CD4-positive, CD25-positive, alpha-beta regulatory T cell (primary cell): ENCODE data around the gene RND1. TPM values are rescaled to one million over a fixed set of nuclear protein-coding genes. Genes with fewer than 3 reads are reported as not detected.
"Not testable (repeated sequence)": the region's sequence is repeated elsewhere in the genome, so short reads cannot be mapped to it uniquely, and the experiment has no call there.

ENCODE experiments used
- ATAC-seq, 2 donors: fragments of 150-1000 bp; cut with Tn5 transposase; one replicate each; pipeline ENCODE4 v1.10.0; 2021; ENCODE audit warnings: low read depth in 2 of 2, moderate number of reproducible peaks in 2 of 2, moderate library complexity in 1 of 2
- DNase-seq, 3 donors: peaks; one replicate each; pipeline versions ENCODE4 v3.0.0 to v3.0.0-alpha.2; 2012 to 2022; ENCODE audit warnings: mixed read lengths in 1 of 3
- H3K27ac ChIP-seq: one replicate; pipeline ENCODE4 v1.7.0; 2013; ENCODE audit warnings: mild to moderate bottlenecking, low read length; ENCODE audit not compliant: insufficient read depth, poor library complexity, severe bottlenecking
- H3K27me3 ChIP-seq: one replicate; pipeline ENCODE4 v1.7.0; 2013; ENCODE audit warnings: low read length; ENCODE audit not compliant: control insufficient read depth, insufficient read depth
- H3K36me3 ChIP-seq: one replicate; pipeline ENCODE4 v1.7.0; 2013; ENCODE audit warnings: mild to moderate bottlenecking, low read length, moderate library complexity; ENCODE audit not compliant: control insufficient read depth, insufficient read depth
- H3K4me1 ChIP-seq: 2 replicates; pipeline ENCODE4 v1.7.0; 2013; ENCODE audit warnings: mild to moderate bottlenecking, low read length; ENCODE audit not compliant: insufficient read depth, control insufficient read depth, poor library complexity, severe bottlenecking
- H3K4me3 ChIP-seq: one replicate; pipeline ENCODE4 v1.7.0; 2013; ENCODE audit warnings: low read depth, mild to moderate bottlenecking, low read length, moderate library complexity
- H3K9me3 ChIP-seq, 2 experiments: 1 replicate in 1 of 2; 2 replicates in 1 of 2; pipeline ENCODE4 v1.7.0; 2013; ENCODE audit warnings: low read length in 2 of 2, mild to moderate bottlenecking in 1 of 2, moderate library complexity in 1 of 2; ENCODE audit not compliant: control insufficient read depth in 2 of 2
- H3K27ac Mint-ChIP-seq, 3 donors: one replicate each; pipeline ENCODE4 v1.8.0; 2020 to 2022; ENCODE audit warnings: mild to moderate bottlenecking in 3 of 3, mixed read lengths in 3 of 3, moderate library complexity in 2 of 3
- H3K27me3 Mint-ChIP-seq: one replicate; pipeline ENCODE4 v1.8.0; 2022; ENCODE audit warnings: mild to moderate bottlenecking, mixed read lengths
- H3K36me3 Mint-ChIP-seq: one replicate; pipeline ENCODE4 v1.8.0; 2020; ENCODE audit warnings: mixed read lengths
- H3K4me1 Mint-ChIP-seq, 4 donors: one replicate each; pipeline ENCODE4 v1.8.0; 2020 to 2022; ENCODE audit warnings: mixed read lengths in 4 of 4, mild to moderate bottlenecking in 1 of 4
- H3K4me3 Mint-ChIP-seq, 4 donors: one replicate each; pipeline ENCODE4 v1.8.0; 2020 to 2022; ENCODE audit warnings: mild to moderate bottlenecking in 4 of 4, mixed read lengths in 4 of 4, moderate library complexity in 3 of 4
- H3K9me3 Mint-ChIP-seq, 7 donors: one replicate each; pipeline ENCODE4 v1.8.0; 2020 to 2022; ENCODE audit warnings: mixed read lengths in 7 of 7, mild to moderate bottlenecking in 3 of 7, moderate library complexity in 2 of 7
- polyA plus RNA-seq, 4 donors: library from polyadenylated mRNA; unstranded; fragments of 300-500 nt; fragmentation: Illumina TruSeq; gene quantifications; one replicate each; pipeline ENCODE4 v1.2.3, GENCODE V29; 2021
- total RNA-seq: library from RNA; stranded (reverse); gene quantifications from one replicate; pipeline ENCODE4 v1.2.3, GENCODE V29; 2022

RND1 gene
- total RNA-seq (7.3 TPM), polyA plus RNA-seq (under 1 TPM; 0.13 to 0.63 (median 0.42) TPM)

DNA sequence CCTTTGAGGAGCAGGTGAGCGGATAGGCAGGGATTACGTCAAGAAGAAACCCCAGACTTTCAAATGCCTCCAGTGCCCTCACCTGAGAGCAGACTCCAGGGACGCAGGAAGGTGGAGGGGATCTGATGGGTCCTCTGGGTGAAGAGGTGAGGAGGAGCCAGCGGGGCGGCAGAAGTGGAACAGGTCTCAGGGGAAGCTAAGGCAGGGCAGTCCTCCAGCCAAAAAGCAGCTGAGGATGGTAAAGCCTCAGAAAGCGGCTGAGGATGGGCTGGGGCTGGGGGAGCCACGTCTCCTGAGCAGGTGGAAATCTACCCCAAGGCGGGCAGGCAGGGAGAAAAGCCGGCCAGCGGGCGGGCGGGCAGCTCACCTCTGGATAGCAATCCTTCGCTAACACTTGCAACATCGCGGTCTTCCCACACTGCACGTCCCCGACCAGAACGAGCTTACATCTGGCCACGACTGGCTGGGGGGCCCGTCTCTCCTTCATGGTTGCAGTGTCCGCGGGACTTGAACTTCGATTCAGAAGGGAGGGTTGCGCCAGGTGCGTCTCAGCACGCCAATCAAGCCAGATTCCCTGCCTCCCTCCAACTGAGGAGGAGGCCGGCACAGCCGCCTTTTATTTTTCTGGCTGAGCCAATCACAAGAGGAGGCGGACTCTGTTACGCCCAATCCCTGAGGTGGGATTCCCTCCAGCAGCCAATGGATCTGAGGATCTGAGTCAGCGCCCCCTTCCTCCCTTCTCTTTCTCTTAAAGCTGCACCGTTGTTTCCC lies at the start of gene RND1:
RND1 (minus strand) TSS at position 590 of the 771 bp plus-strand sequence; CDS start at position 487, 103 bp downstream.
- peak within 1 kb of the TSS; percentile 79 to 97 (median 95) for H3K27ac Mint-ChIP-seq
- Histone ChIP-seq H3K27me3 (peaks cover 10% of the 10 kb centered on the region), H3K36me3 (no peaks in the 10 kb centered on the region), H3K9me3 (no peaks in the 10 kb centered on the region), H3K4me3 (peak within 1 kb of the TSS; percentile 65), H3K4me1 (peaks cover 9% of the 10 kb centered on the region), H3K27ac (peak within 1 kb of the TSS; percentile 55)
- peak within 1 kb of the TSS; percentile 78 to 97 (median 92) for H3K4me3 Mint-ChIP-seq
- ATAC-seq (peak; percentile 91 to 93), DNase-seq (peak; percentile 79 to 92 (median 84))
- peaks cover 5 to 30% (median 17%) of the 10 kb centered on the region in 4 donors for H3K4me1 Mint-ChIP-seq
- H3K36me3 Mint-ChIP-seq, result no peaks in the 10 kb centered on the region
- H3K27me3 Mint-ChIP-seq, result peaks cover 27% of the 10 kb centered on the region
- no peaks in the 10 kb centered on the region for H3K9me3 Mint-ChIP-seq

DNA sequence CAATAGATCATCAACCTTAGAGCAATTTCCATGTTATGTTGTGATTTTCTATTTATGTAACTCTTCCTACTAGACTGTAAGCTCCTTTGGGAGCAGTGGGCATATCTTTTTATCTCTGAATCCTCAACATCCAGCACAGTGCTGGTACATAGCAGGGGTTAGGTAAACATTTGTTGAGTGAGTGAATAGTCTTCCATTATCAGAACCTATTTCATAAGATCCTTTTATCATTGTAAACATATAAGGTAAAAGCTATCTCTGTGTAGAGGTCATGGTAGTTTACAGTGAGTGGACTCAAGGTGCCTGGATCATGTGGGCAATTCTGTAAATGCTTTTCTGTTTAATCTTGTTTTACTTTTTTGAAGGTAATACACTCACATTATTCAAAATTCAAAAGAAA lies 44.5 kb upstream of the RND1 start:
- H3K4me3 Mint-ChIP-seq, result peak overlapping the region in 1 of 4 donors; percentile 39
- no peak overlapping the region for H3K27ac ChIP-seq
- no peaks in the 10 kb centered on the region for H3K36me3 ChIP-seq
- H3K9me3 Mint-ChIP-seq, result no peaks in the 10 kb centered on the region
- no peaks in the 10 kb centered on the region for H3K4me1 ChIP-seq
- no peak overlapping the region for H3K4me3 ChIP-seq
- DNase-seq (no peak), ATAC-seq (no peak)
- no peaks in the 10 kb centered on the region for H3K9me3 ChIP-seq
- no peak overlapping the region for H3K27ac Mint-ChIP-seq
- H3K4me1 Mint-ChIP-seq, result no peaks in the 10 kb centered on the region
- no peaks in the 10 kb centered on the region for H3K27me3 ChIP-seq
- H3K36me3 Mint-ChIP-seq, result peaks cover 3% of the 10 kb centered on the region
- H3K27me3 Mint-ChIP-seq, result no peaks in the 10 kb centered on the region

DNA sequence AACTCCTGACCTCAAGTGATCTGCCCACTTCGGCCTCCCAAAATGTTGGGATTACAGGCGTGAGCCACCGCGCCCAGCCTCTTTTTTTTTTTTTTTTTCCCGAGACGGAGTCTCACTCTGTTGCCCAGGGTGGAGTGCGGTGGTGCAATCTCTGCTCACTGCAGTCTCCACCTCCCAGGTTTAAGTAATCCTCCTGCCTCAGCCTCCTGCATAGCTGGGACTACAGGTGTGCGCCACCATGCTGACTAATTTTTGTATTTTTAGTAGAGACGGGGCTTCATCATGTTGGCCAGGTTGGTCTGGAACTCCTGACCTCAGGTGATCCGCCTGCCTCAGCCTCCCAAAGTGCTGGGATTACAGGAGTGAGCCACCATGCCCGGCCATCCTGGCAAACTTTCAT lies 44.0 kb upstream of the RND1 start:
- not testable (repeated sequence) for H3K9me3 Mint-ChIP-seq, H3K36me3 Mint-ChIP-seq, H3K27me3 ChIP-seq, H3K4me1 Mint-ChIP-seq, ATAC-seq, H3K4me1 ChIP-seq, H3K36me3 ChIP-seq, H3K27ac Mint-ChIP-seq, H3K9me3 ChIP-seq, H3K4me3 ChIP-seq, DNase-seq, H3K27me3 Mint-ChIP-seq, H3K27ac ChIP-seq
- peak overlapping the region in 1 of 4 donors; percentile 39 for H3K4me3 Mint-ChIP-seq

DNA sequence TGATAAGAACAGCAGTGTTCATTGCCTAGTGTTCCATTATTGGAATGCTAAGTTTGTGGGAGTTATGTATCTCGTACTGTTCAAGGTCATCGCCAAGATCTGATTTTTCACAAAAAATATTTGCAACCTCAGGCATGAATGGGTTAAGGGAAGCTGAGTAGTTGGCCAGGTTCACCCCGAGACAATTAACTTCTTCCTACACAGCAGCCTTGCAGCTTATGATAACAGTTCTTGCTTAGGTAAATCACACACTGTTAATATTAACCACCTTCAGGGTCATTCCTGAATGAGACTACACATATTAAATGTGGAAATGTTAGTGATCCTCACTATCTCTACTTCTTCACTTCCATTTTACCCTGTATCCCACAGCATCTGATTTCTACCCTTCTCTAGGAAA lies 41.6 kb upstream of the RND1 start:
- Mint-ChIP-seq H3K4me3 (no peak overlapping the region), H3K27me3 (peaks cover 11% of the 10 kb centered on the region), H3K36me3 (peaks cover 3% of the 10 kb centered on the region), H3K9me3 (peaks cover 0 to 1% (median 0%) of the 10 kb centered on the region in 7 donors), H3K27ac (peak overlapping the region in 1 of 3 donors; percentile 56), H3K4me1 (peaks cover 0 to 15% (median 5%) of the 10 kb centered on the region in 4 donors)
- Histone ChIP-seq H3K9me3 (no peaks in the 10 kb centered on the region), H3K27me3 (no peaks in the 10 kb centered on the region), H3K4me3 (no peak overlapping the region), H3K36me3 (no peaks in the 10 kb centered on the region), H3K27ac (no peak overlapping the region), H3K4me1 (peaks cover 10% of the 10 kb centered on the region)
- no peak for ATAC-seq
- no peak for DNase-seq

DNA sequence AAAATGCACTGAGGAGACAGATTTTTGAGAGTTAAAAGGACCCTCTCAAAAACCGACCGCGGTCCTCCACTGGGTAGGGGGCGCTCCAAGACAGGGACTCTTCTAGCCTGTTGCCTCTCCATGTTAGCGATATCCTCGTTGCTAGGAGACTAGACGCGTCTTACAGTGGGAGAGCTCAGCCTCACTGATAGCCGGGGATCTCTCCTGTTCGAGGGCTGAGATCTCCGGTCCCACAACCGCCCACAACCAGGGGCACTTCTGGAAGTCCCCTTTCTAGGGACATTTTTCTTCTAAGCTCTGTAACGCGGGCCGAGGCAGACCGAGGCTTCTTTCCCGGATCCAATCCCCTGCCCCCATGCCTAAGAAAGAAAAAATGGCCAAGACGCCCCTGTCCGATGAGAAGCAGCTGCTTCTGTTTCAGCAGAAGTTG lies 38.3 kb upstream of the RND1 start:
- Mint-ChIP-seq H3K36me3 (no peaks in the 10 kb centered on the region), H3K4me1 (peaks cover 0 to 15% (median 5%) of the 10 kb centered on the region in 4 donors), H3K27ac (peak overlapping the region in 2 of 3 donors; percentile 36 to 80), H3K4me3 (peak overlapping the region in 3 of 4 donors; percentile 78 to 85 (median 80)), H3K27me3 (peaks cover 20% of the 10 kb centered on the region), H3K9me3 (peaks cover 0 to 1% (median 0%) of the 10 kb centered on the region in 7 donors)
- Histone ChIP-seq H3K36me3 (no peaks in the 10 kb centered on the region), H3K27ac (no peak overlapping the region), H3K9me3 (no peaks in the 10 kb centered on the region), H3K4me3 (peak overlapping the region; percentile 37), H3K4me1 (peaks cover 10% of the 10 kb centered on the region), H3K27me3 (no peaks in the 10 kb centered on the region)
- DNase-seq (peak; percentile 71 to 86 (median 83)), ATAC-seq (peak; percentile 98)

DNA sequence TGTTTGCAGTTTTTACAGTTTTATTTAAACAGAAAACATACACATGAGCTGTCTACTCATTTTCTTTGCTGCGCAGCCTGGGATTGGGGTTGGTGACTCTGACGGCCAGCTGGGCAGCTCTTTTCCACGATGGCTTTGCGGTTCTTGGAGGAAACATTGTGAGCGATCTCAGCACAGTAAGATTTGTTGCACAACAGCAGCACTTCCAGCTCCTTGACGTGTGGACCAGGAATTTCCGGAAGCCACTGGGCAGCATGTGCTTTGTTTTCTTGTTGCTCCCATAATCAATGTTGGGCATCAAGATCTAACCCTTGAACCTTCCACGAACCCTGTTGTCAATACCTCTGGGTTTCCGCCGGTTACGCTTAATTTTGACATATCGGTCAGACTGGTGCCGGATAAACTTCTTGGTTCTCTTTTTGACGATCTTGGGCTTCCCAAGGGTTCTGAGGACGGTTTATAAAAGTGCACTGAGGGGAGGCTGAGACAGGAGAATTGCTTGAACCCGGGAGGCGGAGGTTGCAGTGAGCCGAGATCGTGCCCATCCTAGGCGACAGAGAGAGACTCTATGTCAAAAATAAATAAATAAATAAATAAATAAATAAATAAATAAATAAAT lies 37.8 kb upstream of the RND1 start:
- Histone ChIP-seq H3K27ac (no peak overlapping the region), H3K27me3 (no peaks in the 10 kb centered on the region), H3K4me1 (peaks cover 10% of the 10 kb centered on the region), H3K36me3 (no peaks in the 10 kb centered on the region), H3K9me3 (no peaks in the 10 kb centered on the region), H3K4me3 (no peak overlapping the region)
- DNase-seq (no peak), ATAC-seq (no peak)
- Mint-ChIP-seq H3K4me3 (peak overlapping the region in 3 of 4 donors; percentile 46 to 76 (median 59)), H3K4me1 (peaks cover 0 to 15% (median 5%) of the 10 kb centered on the region in 4 donors), H3K36me3 (no peaks in the 10 kb centered on the region), H3K27ac (no peak overlapping the region), H3K27me3 (peaks cover 23% of the 10 kb centered on the region), H3K9me3 (peaks cover 0 to 1% (median 0%) of the 10 kb centered on the region in 7 donors)

DNA sequence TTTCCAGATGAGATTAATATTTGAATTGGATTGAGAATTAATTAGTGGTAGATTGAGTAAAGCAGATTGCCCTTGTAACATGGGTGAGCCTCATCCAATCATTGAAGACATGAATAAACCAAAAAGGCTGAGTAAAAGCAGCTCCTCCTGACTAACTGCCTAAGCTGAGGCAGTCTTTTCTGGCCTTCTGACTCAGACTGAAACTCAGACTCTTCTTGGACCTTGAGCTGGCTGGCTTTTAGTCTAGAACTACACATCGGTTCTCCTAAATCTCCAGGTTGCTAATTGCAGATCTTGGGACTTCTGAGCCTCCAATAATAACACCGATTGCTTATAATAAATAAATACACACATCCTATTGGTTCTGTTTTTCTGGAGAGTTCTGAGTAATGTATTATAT lies 35.6 kb upstream of the RND1 start:
- peaks cover 0 to 15% (median 5%) of the 10 kb centered on the region in 4 donors for H3K4me1 Mint-ChIP-seq
- peaks cover 0 to 1% (median 0%) of the 10 kb centered on the region in 7 donors for H3K9me3 Mint-ChIP-seq
- Histone ChIP-seq H3K27ac (no peak overlapping the region), H3K9me3 (no peaks in the 10 kb centered on the region), H3K4me3 (no peak overlapping the region), H3K36me3 (no peaks in the 10 kb centered on the region), H3K27me3 (peaks cover 2% of the 10 kb centered on the region), H3K4me1 (peaks cover 10% of the 10 kb centered on the region)
- H3K27ac Mint-ChIP-seq, result no peak overlapping the region
- H3K27me3 Mint-ChIP-seq, result peaks cover 42% of the 10 kb centered on the region
- H3K4me3 Mint-ChIP-seq, result no peak overlapping the region
- ATAC-seq, result no peak
- DNase-seq, result no peak
- H3K36me3 Mint-ChIP-seq, result no peaks in the 10 kb centered on the region
